ENCODE data around the gene FBXW5.

Gene FBXW5

DNA sequence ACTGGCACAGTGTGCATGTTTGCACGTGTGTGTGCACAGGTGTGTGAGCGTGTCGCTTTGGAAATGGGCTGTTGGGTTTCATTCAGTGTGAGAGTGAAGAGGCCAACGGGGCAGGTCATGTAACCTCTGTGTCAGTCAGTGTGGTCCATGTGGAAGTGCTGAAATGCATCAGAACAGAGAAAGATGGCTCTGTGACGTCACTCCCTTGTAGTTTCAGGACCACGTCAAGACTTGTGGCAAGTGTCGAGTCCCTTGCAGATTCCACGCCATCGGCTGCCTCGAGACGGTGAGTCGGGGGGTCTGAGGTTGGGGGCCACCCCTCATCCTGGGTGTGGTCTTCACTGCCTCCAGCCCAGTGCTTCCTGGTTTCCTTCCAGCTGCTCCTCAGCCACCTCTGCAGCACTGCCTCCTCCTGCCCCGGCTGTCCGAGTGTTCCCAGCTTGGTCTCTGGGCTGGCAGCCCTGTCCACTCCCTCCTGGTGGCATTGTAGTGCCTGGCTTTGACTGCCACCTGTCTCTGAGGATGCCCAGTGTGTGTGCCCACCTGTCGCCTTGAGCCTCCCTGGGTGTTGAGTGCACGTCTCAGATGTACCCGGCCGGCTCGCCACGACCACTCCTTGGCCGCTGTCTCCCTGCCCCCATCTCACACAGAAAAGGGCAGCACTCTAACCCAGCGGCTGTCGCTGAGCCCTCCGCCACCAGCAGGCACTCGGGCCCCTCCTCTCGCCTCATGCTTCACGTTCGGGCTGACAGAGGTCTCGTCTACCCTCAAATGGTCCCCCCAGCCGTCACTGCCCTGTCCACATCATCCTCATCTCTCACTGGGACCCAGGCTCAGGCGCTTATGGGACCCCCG is 28.0 kb downstream of the FBXW5 start:
- no peaks in the 10 kb centered on the region for H3K27me3 Mint-ChIP-seq (ENCODE audit: low read depth)
- TF ChIP-seq, protein P1, sequence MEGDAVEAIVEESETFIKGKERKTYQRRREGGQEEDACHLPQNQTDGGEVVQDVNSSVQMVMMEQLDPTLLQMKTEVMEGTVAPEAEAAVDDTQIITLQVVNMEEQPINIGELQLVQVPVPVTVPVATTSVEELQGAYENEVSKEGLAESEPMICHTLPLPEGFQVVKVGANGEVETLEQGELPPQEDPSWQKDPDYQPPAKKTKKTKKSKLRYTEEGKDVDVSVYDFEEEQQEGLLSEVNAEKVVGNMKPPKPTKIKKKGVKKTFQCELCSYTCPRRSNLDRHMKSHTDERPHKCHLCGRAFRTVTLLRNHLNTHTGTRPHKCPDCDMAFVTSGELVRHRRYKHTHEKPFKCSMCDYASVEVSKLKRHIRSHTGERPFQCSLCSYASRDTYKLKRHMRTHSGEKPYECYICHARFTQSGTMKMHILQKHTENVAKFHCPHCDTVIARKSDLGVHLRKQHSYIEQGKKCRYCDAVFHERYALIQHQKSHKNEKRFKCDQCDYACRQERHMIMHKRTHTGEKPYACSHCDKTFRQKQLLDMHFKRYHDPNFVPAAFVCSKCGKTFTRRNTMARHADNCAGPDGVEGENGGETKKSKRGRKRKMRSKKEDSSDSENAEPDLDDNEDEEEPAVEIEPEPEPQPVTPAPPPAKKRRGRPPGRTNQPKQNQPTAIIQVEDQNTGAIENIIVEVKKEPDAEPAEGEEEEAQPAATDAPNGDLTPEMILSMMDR (IDR thresholded peaks at IDR 0.05; ENCODE audit: unreplicated experiment in 3 of 3), result no peak
- H3K4me1 Mint-ChIP-seq, result no peaks in the 10 kb centered on the region
- H3K27ac Mint-ChIP-seq, result no peak overlapping the region
- H3K9me3 Mint-ChIP-seq, result no peaks in the 10 kb centered on the region
- no peak overlapping the region for H3K4me3 Mint-ChIP-seq
- H3K36me3 Mint-ChIP-seq (ENCODE audit: low read depth), result peaks cover 32% of the 10 kb centered on the region

GRCh38 chr9:136915632-136916329 is 28.8 kb downstream of the FBXW5 start:
- Mint-ChIP-seq H3K27me3 (ENCODE audit: low read depth) (no peaks in the 10 kb centered on the region), H3K27ac (no peak overlapping the region), H3K4me3 (no peak overlapping the region), H3K4me1 (no peaks in the 10 kb centered on the region), H3K9me3 (no peaks in the 10 kb centered on the region), H3K36me3 (ENCODE audit: low read depth) (peaks cover 33% of the 10 kb centered on the region)
- TF ChIP-seq, protein P1 (IDR thresholded peaks at IDR 0.05; ENCODE audit: unreplicated experiment in 3 of 3), result no peak

GRCh38 chr9:136913701-136914438 is 30.7 kb downstream of the FBXW5 start:
- Mint-ChIP-seq H3K9me3 (no peaks in the 10 kb centered on the region), H3K27me3 (ENCODE audit: low read depth) (no peaks in the 10 kb centered on the region), H3K4me1 (no peaks in the 10 kb centered on the region), H3K4me3 (no peak overlapping the region), H3K27ac (no peak overlapping the region), H3K36me3 (ENCODE audit: low read depth) (peaks cover 35% of the 10 kb centered on the region)
- TF ChIP-seq, protein P1 (IDR thresholded peaks at IDR 0.05; ENCODE audit: unreplicated experiment in 3 of 3), result no peak

GRCh38 chr9:136910901-136911245 is 33.7 kb downstream of the FBXW5 start:
- Mint-ChIP-seq H3K27ac (no peak overlapping the region), H3K9me3 (no peaks in the 10 kb centered on the region), H3K27me3 (ENCODE audit: low read depth) (no peaks in the 10 kb centered on the region), H3K4me3 (no peak overlapping the region), H3K4me1 (no peaks in the 10 kb centered on the region), H3K36me3 (ENCODE audit: low read depth) (peaks cover 27% of the 10 kb centered on the region)
- TF ChIP-seq, protein P1 (IDR thresholded peaks at IDR 0.05; ENCODE audit: unreplicated experiment in 3 of 3), result no peak

GRCh38 chr9:136910197-136910900 is 34.2 kb downstream of the FBXW5 start:
- H3K27ac Mint-ChIP-seq, result no peak overlapping the region
- no peaks in the 10 kb centered on the region for H3K4me1 Mint-ChIP-seq
- peaks cover 27% of the 10 kb centered on the region for H3K36me3 Mint-ChIP-seq (ENCODE audit: low read depth)
- H3K27me3 Mint-ChIP-seq (ENCODE audit: low read depth), result no peaks in the 10 kb centered on the region
- H3K4me3 Mint-ChIP-seq, result no peak overlapping the region
- no peaks in the 10 kb centered on the region for H3K9me3 Mint-ChIP-seq
- TF ChIP-seq, protein P1 (IDR thresholded peaks at IDR 0.05; ENCODE audit: unreplicated experiment in 3 of 3), result no peak
